GM12801 (cell line): ENCODE results near the gene OR5H15.

Experiments
- TF ChIP-seq, protein P1 (sequence below): IDR thresholded peaks from one replicate; pipeline ENCODE4 v1.5.1; 2011; ENCODE audit warnings: control low read depth; ENCODE audit not compliant: insufficient read length; ENCODE audit errors: extremely low read depth

Gene OR5H15

DNA sequence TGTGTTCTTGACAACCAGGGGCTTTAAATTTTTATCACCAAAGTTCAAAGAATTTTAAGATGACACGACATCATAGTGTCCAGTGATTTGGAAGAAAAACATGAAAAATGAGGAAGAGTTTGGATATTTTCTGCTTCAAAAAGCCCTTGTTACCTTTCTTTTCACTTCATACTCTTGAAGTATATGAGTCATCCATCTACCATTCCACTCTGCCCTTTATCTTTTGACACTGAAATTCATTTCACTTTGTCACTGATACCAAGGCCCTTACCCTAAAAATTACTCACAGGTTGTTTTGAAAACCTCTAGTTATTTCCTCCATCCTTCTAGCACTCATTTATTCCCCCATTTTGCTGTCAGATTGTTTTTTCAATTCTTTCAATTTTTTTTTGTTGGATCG is 42.7 kb downstream of the OR5H15 start:
- TF ChIP-seq, protein P1, sequence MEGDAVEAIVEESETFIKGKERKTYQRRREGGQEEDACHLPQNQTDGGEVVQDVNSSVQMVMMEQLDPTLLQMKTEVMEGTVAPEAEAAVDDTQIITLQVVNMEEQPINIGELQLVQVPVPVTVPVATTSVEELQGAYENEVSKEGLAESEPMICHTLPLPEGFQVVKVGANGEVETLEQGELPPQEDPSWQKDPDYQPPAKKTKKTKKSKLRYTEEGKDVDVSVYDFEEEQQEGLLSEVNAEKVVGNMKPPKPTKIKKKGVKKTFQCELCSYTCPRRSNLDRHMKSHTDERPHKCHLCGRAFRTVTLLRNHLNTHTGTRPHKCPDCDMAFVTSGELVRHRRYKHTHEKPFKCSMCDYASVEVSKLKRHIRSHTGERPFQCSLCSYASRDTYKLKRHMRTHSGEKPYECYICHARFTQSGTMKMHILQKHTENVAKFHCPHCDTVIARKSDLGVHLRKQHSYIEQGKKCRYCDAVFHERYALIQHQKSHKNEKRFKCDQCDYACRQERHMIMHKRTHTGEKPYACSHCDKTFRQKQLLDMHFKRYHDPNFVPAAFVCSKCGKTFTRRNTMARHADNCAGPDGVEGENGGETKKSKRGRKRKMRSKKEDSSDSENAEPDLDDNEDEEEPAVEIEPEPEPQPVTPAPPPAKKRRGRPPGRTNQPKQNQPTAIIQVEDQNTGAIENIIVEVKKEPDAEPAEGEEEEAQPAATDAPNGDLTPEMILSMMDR: no peak

DNA sequence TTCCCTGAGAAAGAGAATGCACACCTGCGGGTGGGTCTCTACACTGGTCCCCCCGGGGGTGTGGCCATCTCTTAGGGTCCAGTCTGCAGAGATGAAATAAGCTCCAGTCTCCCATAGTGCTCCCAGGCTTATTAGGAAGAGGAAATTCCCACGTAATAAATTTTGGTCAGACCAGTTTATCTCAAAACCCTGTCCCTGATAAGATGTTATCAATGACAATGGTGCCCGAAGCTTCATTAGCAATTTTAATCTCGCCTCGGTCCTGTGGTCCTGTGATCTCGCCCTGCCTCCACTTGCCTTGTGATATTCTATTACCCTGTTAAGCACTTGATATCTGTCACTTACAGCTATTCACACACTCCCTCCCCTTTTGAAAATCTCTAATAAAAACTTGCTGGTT is 46.8 kb downstream of the OR5H15 start:
- TF ChIP-seq, protein P1: no peak

DNA sequence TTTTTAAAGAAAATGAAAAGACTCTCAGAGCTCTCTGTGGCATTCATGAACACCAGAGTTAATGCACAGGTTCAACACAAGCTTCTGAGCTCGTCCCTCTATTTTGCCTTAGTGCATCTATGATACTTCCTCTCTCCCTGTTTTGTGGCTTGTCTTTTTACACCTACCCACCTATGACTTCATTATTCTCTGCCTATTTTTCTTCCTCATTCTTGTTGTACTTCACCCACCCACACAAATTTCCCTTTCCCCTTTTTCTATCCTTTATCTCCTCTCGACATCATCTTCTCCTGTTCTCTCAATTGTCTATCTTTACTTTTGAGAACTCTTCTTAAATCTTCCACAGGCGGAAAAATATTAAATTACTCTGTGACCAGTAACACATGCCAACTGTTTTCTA is 48.6 kb downstream of the OR5H15 start:
- TF ChIP-seq, protein P1: no peak
